NCI-H82 (cell line): ENCODE data around the gene HEXIM2.
"Not testable (repeated sequence)": the region's sequence is repeated elsewhere in the genome, so short reads cannot be mapped to it uniquely, and the experiment has no call there.

Experiments used
- DNase-seq: peaks from one replicate; lab custom pipeline; 2025; lab: John Stamatoyannopoulos, UW

Gene HEXIM2, protein sequence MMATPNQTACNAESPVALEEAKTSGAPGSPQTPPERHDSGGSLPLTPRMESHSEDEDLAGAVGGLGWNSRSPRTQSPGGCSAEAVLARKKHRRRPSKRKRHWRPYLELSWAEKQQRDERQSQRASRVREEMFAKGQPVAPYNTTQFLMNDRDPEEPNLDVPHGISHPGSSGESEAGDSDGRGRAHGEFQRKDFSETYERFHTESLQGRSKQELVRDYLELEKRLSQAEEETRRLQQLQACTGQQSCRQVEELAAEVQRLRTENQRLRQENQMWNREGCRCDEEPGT

DNA sequence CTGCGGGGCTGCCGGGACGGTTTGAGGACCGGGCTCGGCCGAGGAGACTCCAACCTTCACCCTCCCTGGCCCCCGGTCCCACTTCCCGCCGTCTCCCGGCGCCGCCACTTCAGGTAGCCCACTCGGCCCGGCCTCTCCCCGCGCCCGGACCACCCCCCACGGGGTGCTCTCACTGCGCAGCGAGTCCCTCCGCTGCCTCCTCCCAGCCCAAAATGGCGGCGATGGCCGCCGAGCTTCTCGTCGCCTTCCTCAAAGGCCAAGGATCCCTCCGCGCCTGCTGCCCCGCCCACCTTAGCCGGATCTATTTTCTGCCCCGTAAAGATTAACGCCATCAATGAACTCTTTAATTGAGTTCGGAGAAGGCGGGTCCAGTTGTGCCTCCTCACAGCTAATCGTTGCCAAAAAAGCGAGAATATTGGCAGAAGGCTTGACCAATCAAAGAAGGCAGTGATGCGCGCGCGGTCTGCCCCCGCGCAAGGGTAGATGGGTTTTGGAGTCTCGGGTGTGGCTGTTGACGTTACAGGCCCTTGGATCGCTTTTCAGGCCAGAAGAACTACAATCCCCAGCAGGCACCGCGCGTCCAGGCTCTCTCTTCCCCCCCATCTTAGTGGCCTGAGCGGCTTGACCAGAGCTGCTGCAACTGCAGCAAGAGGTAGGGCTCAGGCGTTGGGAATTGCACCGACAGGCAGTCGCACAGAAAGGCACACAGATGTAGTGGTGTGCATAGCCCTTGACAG, at the start of gene HEXIM2:
TSS of gene HEXIM2 (plus strand) at position 588 of the 737 bp plus-strand sequence. CDS start 919 bp downstream, outside the sequence.
- peak; percentile 100 for DNase-seq

DNA sequence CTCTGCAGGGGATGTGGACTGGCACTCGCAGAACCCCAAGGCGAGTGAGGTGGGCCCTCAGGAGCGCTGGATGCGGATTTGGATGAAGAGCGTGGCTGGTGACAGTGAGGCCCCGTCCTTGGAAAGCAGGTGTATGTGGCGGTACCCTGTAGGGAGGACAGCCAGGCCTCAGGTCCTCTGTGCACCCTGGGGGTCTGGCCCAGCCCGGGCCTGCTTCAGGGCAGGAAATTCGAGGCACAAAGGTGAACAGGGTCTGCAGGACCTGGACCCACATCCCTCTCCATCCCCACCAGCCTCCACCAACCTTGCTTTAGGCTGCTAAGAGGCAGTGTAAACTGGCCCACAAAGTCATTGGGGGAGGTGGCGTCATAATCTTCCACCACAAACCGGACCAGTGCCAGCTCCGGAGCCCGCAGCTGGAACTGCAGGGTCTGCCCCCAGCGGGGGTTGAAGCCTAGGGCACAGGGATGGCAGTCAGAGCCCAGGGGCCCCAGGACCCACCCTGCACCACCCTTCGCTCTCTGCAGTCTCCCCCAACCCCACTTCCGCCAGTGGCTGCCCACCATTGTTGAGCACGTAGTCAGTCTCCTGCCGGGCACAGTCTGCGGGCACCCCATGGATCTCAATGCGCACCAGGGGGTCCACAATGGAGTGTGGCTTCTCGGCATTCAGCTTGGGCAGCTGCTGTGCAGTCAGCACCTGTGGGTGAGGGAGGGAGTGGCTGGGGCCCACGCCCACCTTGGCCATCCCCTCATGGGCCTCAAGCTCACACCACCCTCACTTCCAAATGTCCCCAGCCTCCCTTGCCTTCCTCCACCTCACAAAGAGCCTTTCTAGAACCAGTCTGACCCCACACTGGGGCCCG, 48.9 kb upstream of the HEXIM2 start:
- no peak for DNase-seq

DNA sequence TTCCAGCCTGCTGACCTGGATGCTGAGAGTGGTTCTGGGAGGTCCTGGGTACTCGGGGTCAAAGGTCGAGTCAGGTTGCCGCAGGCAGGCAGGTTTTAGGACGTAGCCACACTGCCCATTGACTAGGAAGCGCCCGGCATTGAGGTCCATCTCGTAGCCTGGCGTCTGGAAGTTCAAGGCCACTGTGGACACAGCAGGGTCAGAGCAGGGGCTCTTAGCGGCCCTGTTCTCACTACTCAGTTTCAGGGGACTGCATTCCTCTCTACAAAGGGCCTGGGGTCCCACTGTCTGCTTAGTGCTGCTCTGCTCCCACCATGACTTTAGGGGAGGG, 48.3 kb upstream of the HEXIM2 start:
- no peak for DNase-seq

DNA sequence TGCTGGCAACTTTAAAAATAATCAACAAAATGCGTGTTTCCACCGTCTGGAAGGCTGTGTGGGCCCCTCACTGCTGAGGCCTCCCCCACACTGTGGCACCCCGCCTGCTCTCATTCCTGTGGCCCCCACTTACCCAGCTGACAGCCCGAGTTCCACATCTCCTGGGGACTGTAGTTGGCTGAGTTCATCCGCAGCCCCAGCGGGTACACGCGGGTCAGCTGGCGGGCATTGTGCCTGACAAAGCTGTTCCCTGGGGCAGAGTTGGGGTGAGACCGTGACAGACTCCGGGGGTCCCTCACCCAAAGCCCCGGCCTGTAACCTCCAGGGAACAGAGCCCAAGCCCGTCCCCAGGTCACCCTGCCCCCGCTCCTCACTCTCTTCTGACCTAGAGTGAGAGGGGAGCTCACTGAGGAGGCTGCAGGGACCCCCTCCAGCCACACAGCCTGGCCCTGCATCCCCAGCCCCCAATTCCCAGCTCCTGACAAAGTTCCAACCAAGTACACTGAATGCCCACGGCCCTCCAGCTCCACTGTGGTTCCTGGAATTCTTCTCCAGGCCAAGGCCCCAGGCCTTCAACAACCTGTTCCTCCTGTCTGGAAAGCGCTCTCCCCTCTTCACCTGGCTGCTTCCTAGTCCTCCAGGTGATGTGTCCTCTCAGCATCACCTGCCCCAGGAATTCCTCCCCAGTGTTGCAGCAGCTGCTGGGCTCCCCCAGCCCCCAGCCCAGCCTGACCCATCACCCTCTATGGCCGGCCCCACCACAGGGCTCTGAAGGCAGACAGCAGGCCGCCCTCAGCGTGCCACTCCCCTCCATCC, 47.4 kb upstream of the HEXIM2 start:
- no peak for DNase-seq

DNA sequence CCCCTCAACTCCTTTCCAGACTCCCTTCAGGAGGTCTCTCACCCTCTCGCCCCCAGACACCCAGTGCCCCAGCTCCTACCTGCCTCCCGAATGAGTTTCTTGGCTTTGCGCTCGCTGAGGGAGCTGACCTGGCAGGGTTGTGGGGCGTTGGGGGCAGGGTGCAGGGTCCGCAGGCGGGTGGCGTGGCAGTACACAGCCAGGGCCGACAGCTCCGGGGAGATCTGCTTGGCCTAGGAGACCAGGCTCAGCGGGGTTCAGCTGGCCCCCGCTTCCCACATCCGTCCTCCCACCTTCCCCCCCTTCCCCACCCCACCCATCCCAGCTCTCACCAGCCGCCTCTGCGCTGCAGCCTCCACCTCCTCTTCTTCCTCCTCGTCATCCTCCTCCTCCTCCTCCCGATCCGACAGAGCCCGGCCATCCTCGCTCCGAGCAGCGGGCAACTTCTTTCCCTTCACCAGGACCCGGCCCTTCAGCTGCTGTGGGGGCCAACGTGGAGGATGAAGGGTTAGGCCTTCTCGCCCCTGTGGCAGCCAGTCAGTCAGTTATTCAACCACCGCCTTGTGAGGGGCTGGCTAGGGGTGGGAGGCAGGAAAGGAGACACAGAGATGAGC, 46.6 kb upstream of the HEXIM2 start:
- no peak for DNase-seq

DNA sequence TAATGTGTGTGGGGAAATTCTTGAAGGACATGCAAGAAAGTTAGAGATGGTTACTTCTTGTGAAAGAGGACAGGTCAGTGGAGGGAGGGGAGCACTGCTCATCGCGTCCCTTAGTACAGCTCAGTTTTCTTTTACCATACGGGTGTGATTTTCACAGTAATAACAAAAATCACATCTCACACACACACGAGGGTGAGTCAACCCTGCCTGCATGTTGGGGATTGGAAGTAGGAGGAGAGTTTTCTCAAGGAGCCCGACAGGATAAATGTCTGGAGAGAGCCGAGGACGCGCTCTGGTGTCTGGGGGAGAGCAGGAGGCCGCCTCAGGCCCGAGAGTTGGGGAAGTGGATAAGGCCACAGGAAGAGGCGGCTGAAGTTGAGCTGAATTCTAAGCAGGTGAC, 45.8 kb upstream of the HEXIM2 start:
- DNase-seq, result no peak

DNA sequence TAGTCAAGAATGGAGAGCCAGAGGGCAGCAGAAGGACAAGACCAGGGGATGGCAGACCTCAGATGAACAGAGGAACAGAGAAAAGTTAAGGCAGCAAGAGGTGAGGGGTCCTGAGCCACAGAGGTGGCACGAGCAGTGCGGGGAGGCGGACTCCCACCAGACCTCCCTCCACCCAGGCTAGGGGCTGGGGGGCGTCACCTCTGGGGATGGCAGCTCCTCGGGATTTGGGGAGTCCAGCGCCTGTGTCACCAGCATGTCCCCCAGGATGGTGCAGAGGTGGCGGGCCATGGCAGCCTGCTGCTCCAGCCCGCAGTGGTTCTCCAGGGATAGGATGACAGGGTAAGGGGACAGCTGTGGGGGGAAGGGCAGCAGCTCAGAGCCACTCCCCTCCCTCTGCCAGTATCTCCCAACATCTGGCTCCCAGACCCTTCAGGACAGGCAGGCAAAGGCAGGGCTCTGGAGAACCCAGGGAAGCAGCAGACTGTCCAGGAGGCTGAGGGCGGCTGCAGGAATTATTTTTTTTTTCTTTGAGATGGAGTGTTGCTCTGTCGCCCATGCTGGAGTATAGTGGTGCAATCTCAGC, 45.1 kb upstream of the HEXIM2 start:
- DNase-seq, result peak; percentile 56

DNA sequence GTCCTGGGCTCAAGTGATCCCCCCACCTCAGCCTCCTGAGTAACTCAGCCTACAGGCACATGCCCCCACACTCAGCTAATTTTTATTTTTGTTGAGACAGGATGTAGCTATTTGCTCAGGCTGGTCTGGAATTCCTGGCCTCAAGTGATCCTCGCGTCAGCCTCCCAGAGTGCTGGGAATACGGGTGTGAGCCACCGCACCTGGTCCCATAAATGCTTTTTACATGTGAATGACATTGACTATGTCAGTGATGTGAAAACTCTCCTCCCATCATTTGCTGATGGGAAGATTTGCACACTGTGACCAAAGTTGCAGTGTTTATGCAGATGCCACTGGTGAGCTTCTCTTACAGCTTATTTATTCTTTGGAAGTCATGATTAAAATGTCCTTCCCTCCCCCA, 44.3 kb upstream of the HEXIM2 start:
- DNase-seq, result no peak

DNA sequence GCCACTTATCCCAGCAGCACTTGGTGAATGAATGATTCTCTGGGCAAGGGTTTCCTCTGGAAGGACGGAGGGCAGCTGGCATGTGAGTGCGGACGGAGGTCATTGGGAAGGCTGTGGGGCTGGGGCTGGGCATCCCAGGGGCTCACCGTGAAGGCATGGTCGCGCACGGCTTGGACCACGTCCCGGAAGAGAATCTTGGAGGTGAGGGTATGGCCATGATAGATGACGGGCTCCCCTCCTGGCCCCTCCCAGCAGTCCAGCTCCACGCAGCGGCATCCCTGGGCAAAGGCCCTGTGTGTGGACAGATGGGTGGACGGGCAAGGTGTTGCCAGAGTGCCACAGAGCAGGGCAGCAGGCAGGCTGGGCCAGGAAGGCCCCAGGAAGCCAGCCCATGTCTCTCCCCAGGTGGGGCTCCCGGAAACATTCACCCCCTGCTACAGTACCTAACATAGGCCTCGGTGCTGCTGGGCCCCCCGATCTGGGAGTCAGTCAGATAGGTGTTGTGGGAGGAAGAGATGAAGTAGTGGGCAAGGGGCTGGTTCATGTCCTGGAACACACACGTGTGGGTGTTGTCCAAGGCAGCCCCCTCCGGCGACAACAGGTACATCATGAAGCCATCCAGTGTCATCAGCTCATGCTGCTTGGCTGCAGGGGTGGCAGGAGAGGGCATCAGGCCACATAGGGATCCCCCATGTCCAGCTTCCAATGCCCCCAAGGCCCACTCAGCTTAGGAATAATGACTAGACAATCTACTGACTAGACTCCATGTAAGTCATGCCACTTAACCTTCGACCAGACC, 43.6 kb upstream of the HEXIM2 start:
- no peak for DNase-seq

DNA sequence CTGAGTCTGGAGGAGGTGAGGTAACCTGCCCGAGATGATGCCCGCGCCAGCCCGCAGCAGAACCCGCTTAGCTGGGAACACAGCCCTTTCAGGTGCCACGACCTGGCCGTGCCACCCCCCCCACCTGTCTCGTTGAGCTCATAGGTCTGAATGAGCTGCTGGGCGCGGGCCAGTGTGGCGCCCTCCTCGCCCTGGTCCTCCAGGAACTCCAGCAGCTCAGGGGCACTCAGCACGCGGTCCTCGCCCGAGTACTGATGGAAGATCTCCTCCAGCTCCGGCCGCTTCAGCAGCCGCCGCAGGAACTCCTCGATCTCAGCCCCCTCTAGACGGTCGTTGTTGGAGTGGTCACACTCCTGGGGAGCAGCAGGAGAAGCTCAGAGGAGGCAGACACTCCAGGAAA, 43.0 kb upstream of the HEXIM2 start:
- DNase-seq, result no peak

DNA sequence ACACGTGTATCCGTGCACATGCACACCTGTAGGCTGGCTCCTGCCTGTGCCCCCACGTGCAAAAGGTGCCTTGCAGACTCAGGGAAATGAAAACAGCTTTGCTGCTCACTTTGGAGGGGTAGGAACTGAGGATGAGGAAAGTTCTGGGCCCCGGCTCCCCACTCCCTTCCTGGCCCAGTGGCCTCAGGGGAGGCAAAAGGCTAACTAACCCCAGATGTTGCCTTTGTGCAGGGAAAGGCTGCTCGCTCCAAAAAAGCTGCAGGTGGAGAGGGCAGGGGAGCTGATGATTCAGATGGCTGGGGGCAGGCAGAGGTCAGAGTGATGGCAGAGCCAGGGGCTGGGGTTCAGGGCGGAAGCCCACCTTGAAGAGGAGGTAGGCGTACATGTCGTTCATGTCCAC, 41.7 kb upstream of the HEXIM2 start:
- no peak for DNase-seq

DNA sequence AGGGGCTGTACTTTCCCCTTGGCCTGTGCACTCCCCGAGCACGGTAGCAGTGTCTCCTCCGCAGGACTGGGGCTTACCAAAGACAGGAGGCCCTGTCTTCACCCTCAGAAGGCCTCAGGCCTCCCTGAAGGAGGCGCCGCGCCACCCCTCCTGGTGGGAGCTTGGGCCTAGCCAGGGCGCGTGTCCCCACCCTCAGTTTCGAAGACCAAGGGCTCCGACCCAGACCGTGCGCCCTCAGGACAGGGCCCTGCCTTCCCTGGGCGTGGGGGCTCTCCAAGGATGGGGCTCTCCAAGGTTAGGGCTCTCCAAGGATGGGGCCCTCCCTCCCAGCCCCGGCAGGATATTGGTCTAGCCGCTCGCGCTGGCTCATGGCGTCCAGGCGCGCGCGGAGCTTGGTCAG, 41.1 kb upstream of the HEXIM2 start:
- DNase-seq, result no peak

DNA sequence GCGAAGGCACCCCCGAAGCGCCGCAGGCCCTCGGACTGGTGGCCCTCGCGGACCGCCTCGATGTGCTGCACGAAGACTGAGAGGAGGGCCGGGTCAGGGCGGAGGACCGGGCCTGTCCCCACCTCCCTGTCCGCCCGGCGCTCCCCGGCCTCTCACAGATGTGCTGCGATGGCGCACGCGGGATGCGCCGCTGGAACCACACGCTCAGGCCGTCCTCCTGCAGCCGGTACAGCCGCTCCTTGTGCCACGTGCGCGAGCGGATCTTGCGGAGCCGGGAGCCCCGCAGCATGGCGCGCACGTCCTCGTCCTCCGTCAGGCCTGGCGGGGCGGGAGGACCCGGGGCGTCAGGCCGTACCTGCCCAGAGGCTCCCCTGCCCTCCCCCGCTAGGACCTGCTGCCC, 40.6 kb upstream of the HEXIM2 start:
- no peak for DNase-seq

DNA sequence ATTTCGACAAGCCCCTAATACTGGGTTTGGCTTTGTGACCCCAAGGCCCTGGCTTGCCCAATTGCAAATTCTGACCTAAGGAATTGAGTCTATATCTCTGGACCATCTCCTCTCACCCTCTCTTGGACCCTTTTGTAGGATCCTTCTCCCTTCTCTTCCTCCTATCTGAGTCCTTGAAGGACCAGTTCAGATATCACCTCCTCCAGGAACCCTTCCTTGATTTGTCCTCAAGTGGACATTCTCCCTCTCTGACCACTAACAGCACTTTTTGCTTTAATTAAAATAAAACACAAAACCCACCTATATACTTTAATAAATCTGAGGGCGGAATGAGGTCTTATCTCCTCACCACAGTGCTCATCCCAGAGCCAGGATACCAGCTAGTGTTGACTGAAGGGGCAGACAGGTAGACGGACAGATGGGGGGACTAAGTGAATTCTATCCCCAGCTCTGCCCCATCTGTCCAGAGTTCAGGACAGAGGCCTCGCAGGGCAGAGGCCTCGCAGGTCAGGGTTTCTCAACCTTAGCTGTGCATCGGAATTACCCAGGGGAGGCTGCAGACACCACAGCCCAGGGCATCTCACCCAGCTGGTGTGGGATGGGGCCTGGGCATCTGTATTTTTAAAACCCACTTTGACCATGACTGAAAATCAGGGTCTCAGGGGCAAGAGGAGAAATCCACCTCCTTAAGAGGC, 38.5 kb upstream of the HEXIM2 start:
- DNase-seq, result no peak

DNA sequence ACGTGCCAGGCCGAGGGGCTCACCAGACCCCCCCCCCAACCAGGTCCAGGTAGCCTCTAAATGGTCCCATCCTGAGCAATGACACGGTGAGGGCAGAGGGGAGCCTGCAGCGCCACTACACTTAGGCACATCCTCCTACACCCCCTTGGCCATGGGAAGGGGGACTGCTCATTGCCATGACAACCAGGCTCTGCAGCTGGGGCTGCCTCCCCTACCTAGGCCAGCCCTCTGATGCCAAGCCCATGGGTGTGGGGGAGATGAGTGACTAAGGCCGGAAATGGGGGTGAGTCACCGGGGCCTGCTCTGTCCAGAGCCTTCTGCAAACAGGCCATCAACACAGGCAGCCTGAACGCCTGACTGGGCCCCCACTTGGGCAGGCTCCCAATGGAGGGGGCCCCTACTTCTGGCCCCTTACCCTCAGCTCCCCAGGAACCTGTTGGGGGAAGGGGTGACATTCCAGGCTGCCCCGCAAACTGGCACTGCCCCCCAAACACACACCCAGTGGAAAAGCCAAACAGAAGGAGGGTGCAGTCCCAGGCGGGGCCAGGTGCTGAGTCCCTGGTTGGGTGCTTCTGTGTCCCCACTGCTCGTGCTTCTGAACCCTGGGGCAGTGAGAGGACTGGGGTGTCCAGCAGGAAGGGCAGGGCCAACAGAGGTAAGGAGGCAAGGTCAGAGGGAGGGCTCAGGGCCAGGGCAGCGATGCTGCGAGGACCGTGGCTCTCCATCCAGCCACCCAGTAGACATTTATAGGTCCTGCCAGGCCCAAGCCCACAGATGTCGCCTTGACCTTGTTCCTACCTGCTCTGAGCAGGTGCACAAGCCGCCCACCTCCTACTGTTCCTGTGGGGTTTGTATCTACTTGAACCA, 37.5 kb upstream of the HEXIM2 start:
- no peak for DNase-seq

DNA sequence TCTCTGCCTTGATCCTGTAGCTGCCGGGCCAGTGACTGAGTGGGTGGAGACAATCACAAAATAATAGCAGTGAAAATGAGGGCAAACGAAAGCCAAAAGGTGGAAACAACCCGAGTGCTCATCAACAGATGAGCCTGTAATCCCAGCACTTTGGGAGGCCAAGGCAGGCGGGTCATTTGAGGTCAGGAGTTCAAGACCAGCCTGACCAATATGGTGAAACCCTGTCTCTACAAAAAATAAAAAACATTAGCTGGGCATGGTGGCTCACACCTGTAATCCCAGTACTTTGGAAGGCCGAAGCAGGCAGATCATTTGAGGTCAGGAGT, 36.9 kb upstream of the HEXIM2 start:
- not testable (repeated sequence) for DNase-seq

DNA sequence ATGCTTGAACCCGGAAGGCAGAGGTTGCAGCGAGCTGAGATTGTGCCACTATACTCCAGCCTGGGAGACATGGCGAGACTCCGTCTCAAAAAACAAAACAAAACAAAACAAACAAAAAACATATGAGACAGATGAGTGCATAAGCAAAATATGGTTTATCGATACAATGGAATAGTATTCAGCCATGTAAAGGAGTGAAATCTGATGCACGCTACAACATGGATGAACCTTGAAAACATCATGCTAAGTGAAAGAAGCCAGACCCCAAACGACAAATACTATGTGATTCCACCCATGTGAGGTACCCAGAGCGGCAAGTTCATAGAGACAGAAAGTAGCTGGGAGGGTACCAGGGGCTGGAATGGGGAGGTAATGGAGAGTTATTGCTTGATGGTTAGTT, 36.2 kb upstream of the HEXIM2 start:
- no peak for DNase-seq

DNA sequence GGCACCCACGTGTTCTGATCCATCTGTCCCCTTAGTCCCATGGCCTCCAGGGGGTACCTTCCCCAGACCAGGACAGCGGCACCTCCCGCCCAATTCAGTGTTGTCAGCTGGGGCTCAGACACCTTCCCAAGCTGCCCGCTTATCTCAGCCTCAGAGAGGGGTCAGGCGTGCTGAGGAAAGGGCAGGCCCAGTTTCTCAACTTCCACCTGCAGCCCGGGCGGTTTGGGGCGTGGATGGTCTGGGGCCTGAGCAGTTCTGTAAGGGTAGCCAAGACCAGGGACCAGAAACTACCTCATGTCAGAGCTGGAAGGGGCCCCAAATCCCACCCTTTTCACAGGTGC, 34.5 kb upstream of the HEXIM2 start:
- no peak for DNase-seq
